Aorta (tissue), 5 donors: ENCODE data around the gene SPRY2. TPM values are rescaled to one million over a fixed set of nuclear protein-coding genes. Genes with fewer than 3 reads are reported as not detected.

ENCODE experiments used
- ATAC-seq: fragments of 200-7000 bp; cut with Tn5 transposase; one replicate; pipeline ENCODE4 v1.9.1; 2022; ENCODE audit warnings: moderate library complexity; ENCODE audit not compliant: low FRiP score
- DNase-seq, 2 donors: peaks; one replicate each; pipeline ENCODE4 v3.0.0-alpha.2; 2020
- H3K27ac ChIP-seq, 2 donors: one replicate each; pipeline ENCODE4 v1.5.1; 2013; ENCODE audit warnings: low read length in 2 of 2, mild to moderate bottlenecking in 2 of 2, moderate library complexity in 2 of 2, control low read depth in 1 of 2, inconsistent platforms in 1 of 2, low read depth in 1 of 2
- H3K27me3 ChIP-seq, 2 donors: one replicate each; pipeline ENCODE4 v1.6.1; 2013; ENCODE audit warnings: control low read depth in 1 of 2, low read length in 1 of 2, mild to moderate bottlenecking in 1 of 2, moderate library complexity in 1 of 2; ENCODE audit not compliant: insufficient read depth in 2 of 2, control insufficient read depth in 1 of 2
- H3K36me3 ChIP-seq, 2 donors: one replicate each; pipeline ENCODE4 v1.6.1; 2013; ENCODE audit warnings: control low read depth in 1 of 2, low read length in 1 of 2, mild to moderate bottlenecking in 1 of 2; ENCODE audit not compliant: insufficient read depth in 2 of 2, control insufficient read depth in 1 of 2
- H3K4me1 ChIP-seq, 2 donors: one replicate each; pipeline ENCODE4 v1.6.1; 2013; ENCODE audit warnings: low read length in 2 of 2, control low read depth in 1 of 2, mild to moderate bottlenecking in 1 of 2, moderate library complexity in 1 of 2; ENCODE audit not compliant: insufficient read depth in 2 of 2, control insufficient read depth in 1 of 2
- H3K4me3 ChIP-seq, 2 donors: one replicate each; pipeline ENCODE4 v1.5.1; 2013; ENCODE audit warnings: low read length in 2 of 2, control low read depth in 1 of 2, mild to moderate bottlenecking in 1 of 2
- H3K9me3 ChIP-seq: one replicate; pipeline ENCODE4 v1.6.1; 2013; ENCODE audit warnings: mild to moderate bottlenecking, low read length; ENCODE audit not compliant: control insufficient read depth
- WGBS, 2 donors: extraction: QIAGEN DNeasy Blood & Tissue Kit; methylation state at CpG; one replicate each; pipeline ENCODE4 v1.1.7; 2013; 5-methylcytosine and 5-hydroxymethylcytosine counted together
- intact Hi-C, 2 donors: fragments of 100-400 bp; cut with DNase I; formaldehyde crosslinking; loops; one replicate each; pipeline versions ENCODE4 v1.14.2 to v1.15.0; 2022
- long read RNA-seq, 2 donors: library from polyadenylated mRNA; unstranded; transcript quantifications; one replicate each; pipeline ENCODE4 v2.0.0, GENCODE V29; 2020 to 2021
- polyA plus RNA-seq, 2 donors: library from polyadenylated mRNA; stranded (reverse); fragments of 200-250 nt; gene quantifications; one replicate each; pipeline ENCODE4 v1.2.3, GENCODE V29; 2013
- total RNA-seq, 2 donors: library from RNA; stranded (reverse); fragmentation: NEBNext Ultra II Directional; extraction: Animal tissue kit (Norgen Biotek cat#: 25700); gene quantifications; one replicate each; pipeline ENCODE4 v1.2.1, GENCODE V29; 2021
- donor health status: healthy with polysubstance abuse.
- donor health status: Bipolar disorder and iron deficiency.
- donor health status: DM: no; HTN: no; CAD: no.
- donor health status: DM: no; HTN: no; CAD: no.
- donor health status: DM: yes; HTN: yes; CAD: no.

SPRY2 gene, protein sequence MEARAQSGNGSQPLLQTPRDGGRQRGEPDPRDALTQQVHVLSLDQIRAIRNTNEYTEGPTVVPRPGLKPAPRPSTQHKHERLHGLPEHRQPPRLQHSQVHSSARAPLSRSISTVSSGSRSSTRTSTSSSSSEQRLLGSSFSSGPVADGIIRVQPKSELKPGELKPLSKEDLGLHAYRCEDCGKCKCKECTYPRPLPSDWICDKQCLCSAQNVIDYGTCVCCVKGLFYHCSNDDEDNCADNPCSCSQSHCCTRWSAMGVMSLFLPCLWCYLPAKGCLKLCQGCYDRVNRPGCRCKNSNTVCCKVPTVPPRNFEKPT
- total RNA-seq (10 to 100 TPM; 45.2 to 48.9 TPM), polyA plus RNA-seq (10 to 100 TPM; 20.0 to 39.2 TPM)
- long read RNA-seq, donor 1, partial matches to known transcripts: 0 of 16 reads
- long read RNA-seq, donor 1, other reads (novel, unspliced or antisense): 10 of 16 reads
- long read RNA-seq, donor 2, transcript SPRY2-202 (2 exons, 2,111 nt): major isoform, 27 of 32 reads
- long read RNA-seq, donor 2, partial matches to known transcripts: 0 of 32 reads
- long read RNA-seq, donor 2, other reads (novel, unspliced or antisense): 3 of 32 reads

DNA sequence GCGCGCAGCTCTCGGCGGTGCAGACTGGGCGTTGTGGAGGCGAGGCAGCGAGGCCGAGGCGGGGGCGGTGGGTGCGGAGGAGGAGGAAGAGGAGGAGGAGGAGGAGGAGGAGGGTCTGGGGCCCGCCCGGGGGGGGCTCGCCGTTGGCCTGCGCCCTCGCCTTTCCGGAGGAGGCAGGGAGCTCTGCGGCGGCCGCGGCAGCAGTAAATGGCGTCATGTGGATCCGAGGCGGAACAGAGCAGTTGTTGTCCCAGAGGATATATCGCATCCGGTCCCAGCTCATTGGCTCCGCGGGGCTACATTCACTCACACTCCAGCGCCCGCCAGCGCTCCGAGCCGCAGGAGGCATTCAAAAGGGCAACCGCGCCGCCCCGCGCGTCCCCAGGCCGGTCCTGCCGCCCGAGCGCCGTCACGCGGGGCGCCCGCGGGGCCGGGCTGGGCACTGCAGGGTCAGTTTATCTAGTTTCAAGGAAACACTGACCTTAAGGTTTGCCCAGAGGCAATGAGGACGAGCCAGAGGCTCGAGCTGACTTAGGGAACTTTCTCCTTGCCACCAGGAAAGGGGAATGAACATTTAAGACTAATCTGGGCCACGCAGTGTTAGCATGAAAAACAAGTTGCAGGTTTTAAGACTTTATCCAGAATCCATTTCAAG lies at the start of gene SPRY2:
Gene SPRY2 (minus strand): TSS at position 26 of the 655 bp plus-strand sequence. CDS start 3,421 bp downstream, outside the sequence.
- Histone ChIP-seq H3K9me3 (no peaks in the 10 kb centered on the region), H3K36me3 (no peaks in the 10 kb centered on the region), H3K27me3 (no peaks in the 10 kb centered on the region), H3K4me1 (no peaks in the 10 kb centered on the region), H3K27ac (peak within 1 kb of the TSS; percentile 76 to 97), H3K4me3 (peak within 1 kb of the TSS; percentile 86 to 93)
- ATAC-seq (peak; percentile 90), DNase-seq (peak; percentile 95 to 96)
- WGBS, 2 donors: 0% methylated on average over 41 to 54 of the region's 54 CpGs
- intact Hi-C loops: loop anchor here in 1 of 2 donors (5.0 kb wide), 3 partner anchors 294 to 564 kb away; no protein-coding TSS in a partner anchor

DNA sequence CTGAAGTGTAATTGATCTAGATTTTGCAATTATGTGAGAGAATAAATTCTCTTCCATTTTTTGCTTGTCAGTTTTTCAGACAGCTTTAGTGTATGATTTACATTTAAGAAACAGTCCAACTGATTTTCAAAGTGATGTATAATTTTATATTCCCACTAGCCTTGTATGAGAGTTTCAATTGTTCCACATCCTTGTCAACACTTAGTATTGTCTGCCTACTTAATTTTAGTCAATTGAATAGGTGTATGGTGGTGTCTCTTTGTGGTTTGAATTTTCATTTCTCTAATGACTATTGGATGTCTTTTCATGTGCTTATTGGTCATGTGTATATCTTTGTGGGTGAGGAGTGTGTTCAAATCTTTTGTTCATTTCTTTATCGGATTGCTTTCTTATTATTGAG lies 49.4 kb upstream of the SPRY2 start:
- 99 to 100% methylated on average over 1 of the region's 1 CpG for WGBS, 2 donors
- no peaks in the 10 kb centered on the region for H3K9me3 ChIP-seq
- H3K4me3 ChIP-seq: no peak overlapping the region
- intact Hi-C loops: no loop called here
- DNase-seq: no peak
- H3K36me3 ChIP-seq: no peaks in the 10 kb centered on the region
- ATAC-seq: no peak
- peaks cover 0 to 2% of the 10 kb centered on the region in 2 donors for H3K4me1 ChIP-seq
- H3K27me3 ChIP-seq: no peaks in the 10 kb centered on the region
- H3K27ac ChIP-seq: no peak overlapping the region

DNA sequence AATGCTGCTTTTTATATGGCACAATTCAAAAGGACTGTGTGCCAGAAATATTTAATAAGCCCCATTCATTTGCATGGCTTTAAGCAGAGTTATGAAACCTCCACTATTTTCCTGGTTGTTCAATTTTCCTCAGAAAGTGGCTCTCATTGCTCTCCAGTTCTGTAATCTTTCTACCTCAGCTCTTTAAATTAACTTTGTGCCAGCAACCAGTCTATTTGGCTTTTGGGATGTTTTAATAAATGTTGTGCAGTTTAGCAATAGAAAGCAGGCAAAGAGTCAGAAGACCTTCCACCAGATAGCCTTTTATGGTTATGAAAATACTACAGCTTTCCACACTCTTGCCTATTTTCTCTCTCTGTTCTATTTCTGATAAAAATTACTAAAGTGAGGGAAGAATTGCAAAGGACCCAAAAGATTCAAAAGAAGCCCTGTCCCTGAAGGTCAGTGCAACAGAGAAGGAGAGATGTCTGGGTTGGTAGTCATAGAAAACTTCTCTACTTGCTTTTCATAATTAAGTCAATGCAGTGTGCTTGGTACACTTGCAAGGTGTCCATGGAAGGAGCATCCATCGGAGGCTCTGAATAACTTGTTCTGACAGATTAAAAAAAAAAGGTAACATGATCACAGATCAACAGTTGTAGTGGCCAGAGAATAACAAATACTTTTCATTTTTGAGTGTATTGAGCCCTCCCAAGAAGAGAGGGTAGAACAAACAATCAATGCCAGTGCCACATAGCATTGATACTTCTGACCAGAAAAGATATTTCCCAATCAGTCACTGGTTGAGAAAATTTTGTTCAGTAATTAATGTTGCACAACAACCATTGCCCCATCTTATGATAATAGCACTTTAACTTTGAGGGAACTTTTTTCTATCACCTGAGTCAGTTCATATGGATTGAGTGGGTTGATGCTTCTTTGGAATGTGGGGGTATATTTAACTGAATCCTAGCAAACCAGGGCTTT lies 48.4 kb upstream of the SPRY2 start:
- Histone ChIP-seq H3K27me3 (no peaks in the 10 kb centered on the region), H3K27ac (no peak overlapping the region), H3K9me3 (no peaks in the 10 kb centered on the region), H3K4me3 (no peak overlapping the region), H3K4me1 (peaks cover 0 to 2% of the 10 kb centered on the region in 2 donors), H3K36me3 (no peaks in the 10 kb centered on the region)
- intact Hi-C loops: no loop called here
- ATAC-seq (peak; percentile 60), DNase-seq (no peak)
- WGBS, 2 donors: 43 to 55% methylated on average over 1 of the region's 1 CpG

DNA sequence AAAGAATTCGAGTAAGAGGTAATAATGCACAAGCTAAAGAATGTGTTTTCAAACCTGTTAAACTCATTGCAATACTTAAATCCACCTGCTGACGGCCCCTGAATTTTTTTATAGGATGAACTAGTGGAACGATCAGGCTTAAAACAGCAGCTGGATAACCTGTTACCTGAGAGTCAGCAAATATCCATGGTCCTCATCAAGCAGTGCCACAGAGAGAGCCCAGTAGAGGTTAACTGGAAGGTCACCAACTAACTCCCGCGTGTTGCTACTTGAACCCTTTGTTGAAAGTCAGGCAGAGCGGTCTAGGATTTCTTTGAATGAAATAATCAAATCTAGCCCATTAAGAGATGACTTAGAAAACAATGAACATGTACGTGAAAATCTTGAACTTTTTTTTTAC lies 47.6 kb upstream of the SPRY2 start:
- no peak for DNase-seq
- intact Hi-C loops: no loop called here
- H3K27me3 ChIP-seq: no peaks in the 10 kb centered on the region
- H3K36me3 ChIP-seq: no peaks in the 10 kb centered on the region
- no peak for ATAC-seq
- H3K4me3 ChIP-seq: no peak overlapping the region
- H3K4me1 ChIP-seq: peaks cover 0 to 2% of the 10 kb centered on the region in 2 donors
- no peaks in the 10 kb centered on the region for H3K9me3 ChIP-seq
- no peak overlapping the region for H3K27ac ChIP-seq
- 69 to 72% methylated on average over 7 of the region's 7 CpGs for WGBS, 2 donors

DNA sequence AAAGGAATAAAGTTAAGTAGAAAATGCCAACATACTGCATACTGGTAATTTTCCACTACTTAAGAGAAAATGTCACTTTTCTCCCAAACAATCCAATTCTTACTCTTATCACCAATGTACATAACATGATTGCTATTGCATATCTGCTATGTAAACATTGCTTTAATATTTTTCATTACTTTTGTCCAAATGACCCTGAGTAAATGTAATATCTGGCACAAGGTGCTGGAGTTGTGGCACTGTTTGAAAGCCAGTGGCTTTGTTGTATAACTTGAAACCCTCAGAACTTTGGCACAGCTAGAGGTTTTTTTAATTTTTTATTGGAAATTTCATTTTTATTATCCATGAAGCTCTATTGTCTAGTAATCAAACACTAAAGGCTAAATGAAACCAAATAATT lies 45.7 kb upstream of the SPRY2 start:
- Histone ChIP-seq H3K36me3 (no peaks in the 10 kb centered on the region), H3K4me1 (peaks cover 0 to 2% of the 10 kb centered on the region in 2 donors), H3K4me3 (no peak overlapping the region), H3K9me3 (no peaks in the 10 kb centered on the region), H3K27me3 (no peaks in the 10 kb centered on the region), H3K27ac (no peak overlapping the region)
- ATAC-seq: no peak
- no peak for DNase-seq
- intact Hi-C loops: no loop called here

DNA sequence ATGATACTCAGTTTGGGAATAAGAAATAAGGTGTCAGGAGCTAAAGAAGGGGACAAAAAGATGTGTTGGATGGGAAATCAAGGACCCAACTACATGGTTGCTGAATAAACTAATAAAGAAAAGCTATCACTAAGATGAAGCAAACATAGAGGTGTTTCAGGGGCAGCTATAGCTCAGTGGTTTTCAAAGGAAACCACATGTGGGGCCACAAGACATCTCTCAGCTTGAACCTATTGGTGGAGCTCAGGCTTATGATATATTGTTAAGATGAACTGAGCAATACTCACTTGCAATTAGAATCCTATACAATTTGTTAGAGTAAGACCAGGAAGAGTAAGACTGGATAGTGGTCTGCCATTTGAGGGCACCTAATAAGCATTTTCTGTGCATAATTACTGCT lies 45.1 kb upstream of the SPRY2 start:
- intact Hi-C loops: no loop called here
- no peak for DNase-seq
- H3K27ac ChIP-seq: no peak overlapping the region
- no peak for ATAC-seq
- H3K4me1 ChIP-seq: peaks cover 0 to 2% of the 10 kb centered on the region in 2 donors
- no peaks in the 10 kb centered on the region for H3K9me3 ChIP-seq
- H3K27me3 ChIP-seq: no peaks in the 10 kb centered on the region
- no peak overlapping the region for H3K4me3 ChIP-seq
- H3K36me3 ChIP-seq: no peaks in the 10 kb centered on the region

DNA sequence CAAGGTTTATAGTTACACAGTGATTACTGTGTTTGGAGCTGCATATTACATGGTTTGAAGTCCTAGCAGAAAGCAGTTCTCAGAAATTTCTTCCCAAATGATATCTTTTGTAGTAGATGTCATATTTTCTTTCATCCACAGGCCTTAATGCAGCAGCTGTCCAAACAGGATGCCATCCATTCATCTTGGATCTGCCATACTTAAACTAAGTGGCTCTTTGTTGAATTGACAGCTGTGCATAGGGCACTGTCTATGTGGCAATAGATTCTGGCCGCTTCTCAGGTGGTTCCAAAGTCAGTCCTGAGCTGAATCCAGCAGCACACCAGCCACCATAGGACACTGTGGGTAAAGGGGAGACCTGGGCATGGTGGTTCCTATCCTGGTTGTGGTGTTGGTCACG lies 41.6 kb upstream of the SPRY2 start:
- H3K4me3 ChIP-seq: no peak overlapping the region
- peaks cover 0 to 1% of the 10 kb centered on the region in 2 donors for H3K4me1 ChIP-seq
- DNase-seq (no peak), ATAC-seq (no peak)
- no peak overlapping the region for H3K27ac ChIP-seq
- no peaks in the 10 kb centered on the region for H3K9me3 ChIP-seq
- no peaks in the 10 kb centered on the region for H3K27me3 ChIP-seq
- 99 to 100% methylated on average over 2 of the region's 2 CpGs for WGBS, 2 donors
- no peaks in the 10 kb centered on the region for H3K36me3 ChIP-seq
- intact Hi-C loops: no loop called here

DNA sequence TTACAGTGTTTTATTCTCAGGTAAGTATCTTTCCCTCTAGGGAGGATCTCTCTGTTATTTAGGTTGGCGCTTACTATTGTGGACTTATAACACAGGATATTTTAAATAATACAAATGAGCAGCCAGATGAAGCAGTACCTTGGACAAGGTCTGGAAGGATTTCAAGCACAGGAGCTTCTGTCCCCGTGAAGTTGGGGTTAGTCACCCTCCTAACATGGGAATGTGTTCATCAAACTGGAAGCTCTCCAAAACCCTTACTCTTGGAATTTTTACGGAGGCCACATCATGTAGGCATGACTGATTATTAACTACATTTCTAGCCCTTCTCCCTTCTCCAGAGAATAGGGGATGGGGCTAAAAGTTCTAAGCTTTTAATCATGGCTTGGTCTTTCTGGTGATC lies 38.3 kb upstream of the SPRY2 start:
- H3K36me3 ChIP-seq: no peaks in the 10 kb centered on the region
- H3K4me3 ChIP-seq: no peak overlapping the region
- H3K27ac ChIP-seq: no peak overlapping the region
- H3K9me3 ChIP-seq: no peaks in the 10 kb centered on the region
- ATAC-seq (no peak), DNase-seq (no peak)
- WGBS, 2 donors: 59 to 60% methylated on average over 3 of the region's 3 CpGs
- peaks cover 0 to 1% of the 10 kb centered on the region in 2 donors for H3K4me1 ChIP-seq
- H3K27me3 ChIP-seq: no peaks in the 10 kb centered on the region
- intact Hi-C loops: no loop called here
